Neural crest cell (in vitro differentiated cells): ENCODE results near the gene DYNC1I1. TPM values are rescaled to one million over a fixed set of nuclear protein-coding genes. Genes with fewer than 3 reads are reported as not detected.

ENCODE experiments used
- DNase-seq: peaks from one replicate; pipeline ENCODE4 v3.0.0; 2021; ENCODE audit warnings: low read depth, mixed read lengths, low spot score
- H3K27ac Mint-ChIP-seq: one replicate; pipeline ENCODE4 v1.8.0; 2021; ENCODE audit warnings: mild to moderate bottlenecking, mixed read lengths; ENCODE audit not compliant: unreplicated experiment
- H3K27me3 Mint-ChIP-seq: 2 replicates; pipeline ENCODE4 v1.8.0; 2021; ENCODE audit warnings: low read depth, mild to moderate bottlenecking, mixed read lengths
- H3K36me3 Mint-ChIP-seq: 2 replicates; pipeline ENCODE4 v1.8.0; 2021; ENCODE audit warnings: low read depth, mild to moderate bottlenecking, mixed read lengths
- H3K4me1 Mint-ChIP-seq: 2 replicates; pipeline ENCODE4 v1.8.0; 2021; ENCODE audit warnings: mixed read lengths
- H3K4me3 Mint-ChIP-seq: one replicate; pipeline ENCODE4 v1.8.0; 2021; ENCODE audit warnings: mild to moderate bottlenecking, mixed read lengths
- H3K9me3 Mint-ChIP-seq: 2 replicates; pipeline ENCODE4 v1.8.0; 2021; ENCODE audit warnings: mixed read lengths
- total RNA-seq: library from RNA; stranded (reverse); gene quantifications from 2 replicates; pipeline ENCODE4 v1.2.1, GENCODE V29; 2021
- TF ChIP-seq, protein P1 (sequence below): fragments of 200-600 bp; sonication (generic); conservative IDR thresholded peaks from 2 replicates; pipeline ENCODE4 v1.5.0; 2021; ENCODE audit warnings: antibody characterized with exemption, mild to moderate bottlenecking

DYNC1I1 gene
- total RNA-seq, 1 donor from 2014 or later = 0.79 TPM

DNA sequence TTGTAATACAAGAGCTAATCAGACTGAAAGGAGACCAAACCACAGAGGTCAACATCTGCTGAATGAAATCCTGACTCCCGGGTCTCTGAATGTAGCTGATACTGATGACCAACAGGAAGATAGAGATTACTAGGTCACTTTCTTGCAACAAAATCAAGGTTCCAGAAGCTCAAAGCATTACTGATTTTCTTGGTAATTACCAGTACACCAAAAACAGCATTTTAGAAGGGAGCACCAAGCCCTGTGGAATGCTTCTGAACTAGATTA lies 371.8 kb downstream of the DYNC1I1 start:
- no peak overlapping the region for H3K27ac Mint-ChIP-seq

More for the DNA sequence above, 371.8 kb downstream of the DYNC1I1 start:
- no peaks in the 10 kb centered on the region for H3K9me3 Mint-ChIP-seq
- H3K36me3 Mint-ChIP-seq = peaks cover 15% of the 10 kb centered on the region
- TF ChIP-seq, protein P1, sequence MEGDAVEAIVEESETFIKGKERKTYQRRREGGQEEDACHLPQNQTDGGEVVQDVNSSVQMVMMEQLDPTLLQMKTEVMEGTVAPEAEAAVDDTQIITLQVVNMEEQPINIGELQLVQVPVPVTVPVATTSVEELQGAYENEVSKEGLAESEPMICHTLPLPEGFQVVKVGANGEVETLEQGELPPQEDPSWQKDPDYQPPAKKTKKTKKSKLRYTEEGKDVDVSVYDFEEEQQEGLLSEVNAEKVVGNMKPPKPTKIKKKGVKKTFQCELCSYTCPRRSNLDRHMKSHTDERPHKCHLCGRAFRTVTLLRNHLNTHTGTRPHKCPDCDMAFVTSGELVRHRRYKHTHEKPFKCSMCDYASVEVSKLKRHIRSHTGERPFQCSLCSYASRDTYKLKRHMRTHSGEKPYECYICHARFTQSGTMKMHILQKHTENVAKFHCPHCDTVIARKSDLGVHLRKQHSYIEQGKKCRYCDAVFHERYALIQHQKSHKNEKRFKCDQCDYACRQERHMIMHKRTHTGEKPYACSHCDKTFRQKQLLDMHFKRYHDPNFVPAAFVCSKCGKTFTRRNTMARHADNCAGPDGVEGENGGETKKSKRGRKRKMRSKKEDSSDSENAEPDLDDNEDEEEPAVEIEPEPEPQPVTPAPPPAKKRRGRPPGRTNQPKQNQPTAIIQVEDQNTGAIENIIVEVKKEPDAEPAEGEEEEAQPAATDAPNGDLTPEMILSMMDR = no peak
- H3K4me1 Mint-ChIP-seq = no peaks in the 10 kb centered on the region
- no peaks in the 10 kb centered on the region for H3K27me3 Mint-ChIP-seq
- DNase-seq = no peak
- H3K4me3 Mint-ChIP-seq = no peak overlapping the region

Other genes with a start within 250 kb of the DYNC1I1 start
- 0.07 TPM in 1 of 2 replicates, not detected in the other for gene PDK4, start 176.0 kb upstream of the DYNC1I1 start, total RNA-seq